ENCODE data around the gene SRD5A1. TPM values are rescaled to one million over a fixed set of nuclear protein-coding genes. Genes with fewer than 3 reads are reported as not detected.

SRD5A1 gene
- total RNA-seq, 1 experiment from 2014 or later, result 29.9 TPM

- Histone ChIP-seq H2BK120ac (ENCODE audit: low read depth, low read length, poor library complexity, severe bottlenecking) (no peak overlapping the region), H3K9me3 (ENCODE audit: control insufficient read depth, low read depth, low read length) (no peaks in the 10 kb centered on the region), H4K91ac (ENCODE audit: insufficient read length, low read depth, low read length) (no peak overlapping the region), H3K27ac (ENCODE audit: insufficient read length, low read depth, low read length) (no peak overlapping the region), H3K79me1 (ENCODE audit: insufficient read depth, low read depth, low read length, poor library complexity, severe bottlenecking) (peaks cover 7% of the 10 kb centered on the region), H3K9ac (ENCODE audit: extremely low read depth, insufficient read length, low read length) (no peak overlapping the region), H4K5ac (ENCODE audit: insufficient read length, low read depth, low read length) (no peak overlapping the region), H3T11ph (ENCODE audit: low read length) (no peak overlapping the region), H2AFZ (ENCODE audit: low read length) (no peak overlapping the region), H2BK12ac (ENCODE audit: insufficient read length, low read depth, low read length) (no peak overlapping the region), H3K27me3 (ENCODE audit: insufficient read depth, low read length) (no peaks in the 10 kb centered on the region), H2BK5ac (ENCODE audit: insufficient read length, low read length) (no peak overlapping the region), H3K18ac (ENCODE audit: insufficient read length, low read depth, low read length) (no peak overlapping the region), H3K4me2 (ENCODE audit: insufficient read depth, insufficient read length, low read length) (no peak overlapping the region), H4K8ac (replicated peaks; ENCODE audit: insufficient read length, low read depth, low read length) (no peak overlapping the region), H2BK20ac (ENCODE audit: low read depth, low read length, poor library complexity, severe bottlenecking) (no peak overlapping the region), H3K23ac (ENCODE audit: insufficient read length, low read depth, low read length) (no peak overlapping the region), H3K4ac (ENCODE audit: low read depth, low read length) (no peak overlapping the region), H4K20me1 (ENCODE audit: control insufficient read depth, insufficient read depth, insufficient read length) (no peaks in the 10 kb centered on the region), H3K14ac (ENCODE audit: insufficient read depth, low read length) (no peak overlapping the region), H3K23me2 (ENCODE audit: insufficient read length, low read depth, low read length, poor library complexity, severe bottlenecking) (no peaks in the 10 kb centered on the region), H3K79me2 (ENCODE audit: insufficient read depth, low read length) (peaks cover 11% of the 10 kb centered on the region; the same call in 1 of the 2 replicates), H3K56ac (ENCODE audit: insufficient read length, low read depth, low read length) (no peak overlapping the region), H2BK15ac (ENCODE audit: low read depth, low read length) (no peak overlapping the region), H2AK5ac (ENCODE audit: insufficient read length, low read length) (no peak overlapping the region), H3K4me1 (ENCODE audit: insufficient read depth, low read length) (no peaks in the 10 kb centered on the region)
- Mint-ChIP-seq H3K9me3 (no peaks in the 10 kb centered on the region), H3K4me1 (no peaks in the 10 kb centered on the region), H3K4me3 (no peak overlapping the region), H3K36me3 (ENCODE audit: insufficient read depth in 1 of 3, low read depth in 3 of 3) (peaks cover 45 to 87% (median 77%) of the 10 kb centered on the region in 3 experiments; a peak in 6 of 7 replicates), H3K27me3 (ENCODE audit: low read depth) (no peaks in the 10 kb centered on the region), H3K27ac (no peak overlapping the region; a peak in 1 of 7 replicates)
- no peak for DNase-seq
- WGBS (ENCODE audit: extremely low coverage, insufficient read length, low lambda C conversion rate), result no CpG with 5 or more reads among the region's 6 CpGs
- TF ChIP-seq, protein P1, sequence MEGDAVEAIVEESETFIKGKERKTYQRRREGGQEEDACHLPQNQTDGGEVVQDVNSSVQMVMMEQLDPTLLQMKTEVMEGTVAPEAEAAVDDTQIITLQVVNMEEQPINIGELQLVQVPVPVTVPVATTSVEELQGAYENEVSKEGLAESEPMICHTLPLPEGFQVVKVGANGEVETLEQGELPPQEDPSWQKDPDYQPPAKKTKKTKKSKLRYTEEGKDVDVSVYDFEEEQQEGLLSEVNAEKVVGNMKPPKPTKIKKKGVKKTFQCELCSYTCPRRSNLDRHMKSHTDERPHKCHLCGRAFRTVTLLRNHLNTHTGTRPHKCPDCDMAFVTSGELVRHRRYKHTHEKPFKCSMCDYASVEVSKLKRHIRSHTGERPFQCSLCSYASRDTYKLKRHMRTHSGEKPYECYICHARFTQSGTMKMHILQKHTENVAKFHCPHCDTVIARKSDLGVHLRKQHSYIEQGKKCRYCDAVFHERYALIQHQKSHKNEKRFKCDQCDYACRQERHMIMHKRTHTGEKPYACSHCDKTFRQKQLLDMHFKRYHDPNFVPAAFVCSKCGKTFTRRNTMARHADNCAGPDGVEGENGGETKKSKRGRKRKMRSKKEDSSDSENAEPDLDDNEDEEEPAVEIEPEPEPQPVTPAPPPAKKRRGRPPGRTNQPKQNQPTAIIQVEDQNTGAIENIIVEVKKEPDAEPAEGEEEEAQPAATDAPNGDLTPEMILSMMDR (conservative IDR thresholded peaks at IDR 0.05), result no peak
Measured at GRCh38 chr5:6616632-6617031, 16.6 kb upstream of the SRD5A1 start.

Measured in H9 (cell line).